Kidney (tissue), 14 donors: ENCODE measurements around the gene C1GALT1. TPM values are rescaled to one million over a fixed set of nuclear protein-coding genes. Genes with fewer than 3 reads are reported as not detected.
A peak's percentile ranks its signal among the peaks of the same experiment; 100 is the strongest.

Source experiments
- DNase-seq, 5 donors: peaks; one replicate each; pipeline ENCODE4 v3.0.0-alpha.2; 2013 to 2020
- FAIRE-seq: peaks from 2 replicates; lab custom pipeline; 2012; peaks lifted over from hg19 to GRCh38; lab: Jason Lieb, UNC
- H3K27ac ChIP-seq, 2 donors: one replicate each; pipeline ENCODE4 v1.7.0; 2013; ENCODE audit warnings: low read depth in 2 of 2, low read length in 2 of 2, inconsistent platforms in 1 of 2
- H3K27me3 ChIP-seq: one replicate; pipeline ENCODE4 v1.7.1; 2013; ENCODE audit warnings: low read length, inconsistent platforms; ENCODE audit not compliant: control insufficient read depth, insufficient read depth
- H3K36me3 ChIP-seq, 3 donors: one replicate each; pipeline versions ENCODE4 v1.7.0 to v1.7.1; 2013; ENCODE audit warnings: low read length in 3 of 3, control low read depth in 1 of 3, inconsistent platforms in 1 of 3; ENCODE audit not compliant: insufficient read depth in 3 of 3, control insufficient read depth in 2 of 3
- H3K4me1 ChIP-seq, 3 donors: one replicate each; pipeline versions ENCODE4 v1.7.0 to v1.7.1; 2013; ENCODE audit warnings: low read length in 3 of 3, inconsistent platforms in 1 of 3, low read depth in 1 of 3; ENCODE audit not compliant: control insufficient read depth in 2 of 3, insufficient read depth in 2 of 3
- H3K4me3 ChIP-seq, 3 donors: one replicate each; pipeline versions ENCODE4 v1.7.0 to v1.8.1; 2013; ENCODE audit warnings: low read length in 3 of 3, control low read depth in 1 of 3, inconsistent platforms in 1 of 3
- H3K9ac ChIP-seq, 3 donors: one replicate each; pipeline versions ENCODE4 v1.7.0 to v1.7.1; 2013; ENCODE audit warnings: low read length in 3 of 3, control low read depth in 1 of 3, inconsistent platforms in 1 of 3
- H3K9me3 ChIP-seq, 3 donors: one replicate each; pipeline versions ENCODE4 v1.7.0 to v1.7.1; 2013; ENCODE audit warnings: low read length in 3 of 3, control low read depth in 1 of 3, inconsistent platforms in 1 of 3; ENCODE audit not compliant: control insufficient read depth in 2 of 3, insufficient read depth in 1 of 3
- CTCF ChIP-seq: IDR thresholded peaks from 3 replicates; pipeline ENCODE4 v1.5.1; 2012; ENCODE audit warnings: mild to moderate bottlenecking, moderate library complexity, borderline replicate concordance; ENCODE audit not compliant: insufficient read depth; ENCODE audit errors: extremely low read depth
- intact Hi-C: fragments of 100-400 bp; cut with DNase I; formaldehyde crosslinking; loops from one replicate; pipeline ENCODE4 v1.11.1; 2022
- polyA plus RNA-seq: library from polyadenylated mRNA; stranded (reverse); fragments of 350-450 nt; fragmentation: Illumina TruSeq; extraction: RNeasy Lipid Tissue Mini Kit (QIAGEN cat#74804); gene quantifications from one replicate; pipeline ENCODE4 v1.2.3, GENCODE V29; 2014; ENCODE audit warnings: low read depth, low replicate concordance; ENCODE audit not compliant: insufficient read depth
- total RNA-seq: library from RNA; stranded (reverse); fragmentation: NEBNext Ultra II Directional; extraction: Animal tissue kit (Norgen Biotek cat#: 25700); gene quantifications from one replicate; pipeline ENCODE4 v1.2.1, GENCODE V29; 2021
- donor health status: control.
- donor health status: control.
- donor health status: control.
- donor health status: control.
- donor health status: control.
- donor health status: DM: yes; HTN: yes; CAD: no.
- donor health status: Normal renal cell carcinoma (clear cell type).

The C1GALT1 gene
- total and polyA plus RNA-seq, 2 donors from 2014 or later: 16.0 to 43.0 TPM

- FAIRE-seq (no peak), DNase-seq (no peak)
- Histone ChIP-seq H3K9me3 (no peaks in the 10 kb centered on the region), H3K27me3 (no peaks in the 10 kb centered on the region), H3K4me1 (peaks cover 0 to 9% (median 2%) of the 10 kb centered on the region in 3 donors), H3K27ac (no peak overlapping the region), H3K36me3 (no peaks in the 10 kb centered on the region), H3K9ac (no peak overlapping the region), H3K4me3 (no peak overlapping the region)
- intact Hi-C loops: no loop called here
- TF ChIP-seq CTCF: no peak
These were observed 67.5 kb downstream of the C1GALT1 start for GRCh38 chr7:7249814-7250213.

- intact Hi-C loops: no loop called here
- Histone ChIP-seq H3K36me3 (no peaks in the 10 kb centered on the region), H3K27ac (peak overlapping the region in 1 of 2 donors; percentile 28), H3K4me3 (no peak overlapping the region), H3K9ac (no peak overlapping the region), H3K27me3 (no peaks in the 10 kb centered on the region), H3K4me1 (peaks cover 0 to 17% (median 2%) of the 10 kb centered on the region in 3 donors), H3K9me3 (no peaks in the 10 kb centered on the region)
- peak in 1 of 5 donors; percentile 3 for DNase-seq
- no peak for TF ChIP-seq CTCF
- no peak for FAIRE-seq
These were observed 69.4 kb downstream of the C1GALT1 start for GRCh38 chr7:7251742-7252141.

DNA sequence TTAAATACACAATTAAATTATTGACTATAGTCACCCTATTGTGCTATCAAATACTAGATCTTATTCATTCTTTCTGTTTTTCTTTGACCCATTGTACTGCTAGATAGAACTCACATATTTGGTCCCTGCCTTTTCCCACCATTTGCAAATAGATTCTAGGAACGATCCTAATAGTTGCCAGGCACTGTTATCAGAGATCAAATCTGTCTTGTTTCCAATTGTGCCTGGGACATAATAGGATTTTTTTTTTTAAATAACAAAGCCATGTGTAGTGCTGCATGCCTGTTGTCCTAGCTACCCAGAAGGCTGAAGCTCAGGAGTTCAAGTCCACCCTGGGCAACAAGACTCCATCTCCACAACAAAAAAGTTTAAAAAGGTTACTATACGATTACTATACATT, 72.0 kb downstream of the C1GALT1 start:
- Histone ChIP-seq H3K27me3 (no peaks in the 10 kb centered on the region), H3K4me3 (no peak overlapping the region), H3K9ac (no peak overlapping the region), H3K4me1 (peaks cover 0 to 16% (median 4%) of the 10 kb centered on the region in 3 donors), H3K9me3 (no peaks in the 10 kb centered on the region), H3K36me3 (no peaks in the 10 kb centered on the region), H3K27ac (no peak overlapping the region)
- no peak for DNase-seq
- intact Hi-C loops: no loop called here
- FAIRE-seq: no peak
- TF ChIP-seq CTCF: no peak

- FAIRE-seq (no peak), DNase-seq (peak in 3 of 5 donors; percentile 14 to 71 (median 66))
- Histone ChIP-seq H3K36me3 (no peaks in the 10 kb centered on the region), H3K4me3 (peak overlapping the region in 1 of 3 donors; percentile 2), H3K9me3 (no peaks in the 10 kb centered on the region), H3K4me1 (peaks cover 0 to 15% (median 2%) of the 10 kb centered on the region in 3 donors), H3K9ac (no peak overlapping the region), H3K27ac (peak overlapping the region in 1 of 2 donors; percentile 20), H3K27me3 (no peaks in the 10 kb centered on the region)
- no peak for TF ChIP-seq CTCF
- intact Hi-C loops: no loop called here
These were observed 72.6 kb downstream of the C1GALT1 start for GRCh38 chr7:7254908-7255307.
